Measurements from ENCODE around the gene AP3S2.

Gene AP3S2

GRCh38 chr15:89829616-89830440 lies 64.0 kb downstream of the AP3S2 start:
- H3K4me3 ChIP-seq (ENCODE audit: low read depth, low read length): no peak overlapping the region
- DNase-seq (ENCODE audit: low read depth): no peak
- in situ Hi-C loops (cut with HindIII; ENCODE audit: low sequenced_read_pairs): no loop called here
- no peak for TF ChIP-seq CTCF (IDR thresholded peaks at IDR 0.05; ENCODE audit: low read depth, low read length, missing control alignments)

- DNase-seq (ENCODE audit: low read depth): no peak
- no peak for TF ChIP-seq CTCF (IDR thresholded peaks at IDR 0.05; ENCODE audit: low read depth, low read length, missing control alignments)
- no peak overlapping the region for H3K4me3 ChIP-seq (ENCODE audit: low read depth, low read length)
- in situ Hi-C loops (cut with HindIII; ENCODE audit: low sequenced_read_pairs): no loop called here
Observed at GRCh38 chr15:89829161-89829560, 64.6 kb downstream of the AP3S2 start.

- no peak for TF ChIP-seq CTCF (IDR thresholded peaks at IDR 0.05; ENCODE audit: low read depth, low read length, missing control alignments)
- DNase-seq (ENCODE audit: low read depth): no peak
- no peak overlapping the region for H3K4me3 ChIP-seq (ENCODE audit: low read depth, low read length)
- in situ Hi-C loops (cut with HindIII; ENCODE audit: low sequenced_read_pairs): no loop called here
Observed at GRCh38 chr15:89828281-89829145, 65.3 kb downstream of the AP3S2 start.

GRCh38 chr15:89827829-89828228 lies 66.0 kb downstream of the AP3S2 start:
- TF ChIP-seq CTCF (IDR thresholded peaks at IDR 0.05; ENCODE audit: low read depth, low read length, missing control alignments): no peak
- no peak for DNase-seq (ENCODE audit: low read depth)
- H3K4me3 ChIP-seq (ENCODE audit: low read depth, low read length): no peak overlapping the region
- in situ Hi-C loops (cut with HindIII; ENCODE audit: low sequenced_read_pairs): no loop called here

- DNase-seq (ENCODE audit: low read depth): no peak
- H3K4me3 ChIP-seq (ENCODE audit: low read depth, low read length): no peak overlapping the region
- no peak for TF ChIP-seq CTCF (IDR thresholded peaks at IDR 0.05; ENCODE audit: low read depth, low read length, missing control alignments)
- in situ Hi-C loops (cut with HindIII; ENCODE audit: low sequenced_read_pairs): no loop called here
Observed at GRCh38 chr15:89826671-89827655, 66.8 kb downstream of the AP3S2 start.

Data from astrocyte of the cerebellum (primary cell).